Skin epidermis (tissue), 12 donors: ENCODE results near the gene CTSL.
"Not testable (repeated sequence)": the region's sequence is repeated elsewhere in the genome, so short reads cannot be mapped to it uniquely, and the experiment has no call there.

ENCODE experiments used
- H3K27ac ChIP-seq, 21 experiments: fragments of 200-600 bp; sonication (generic) in 11 of 21; one replicate each; pipeline ENCODE4 v1.5.0; 2020; ENCODE audit warnings: mild to moderate bottlenecking in 3 of 21, inconsistent platforms in 2 of 21, moderate library complexity in 2 of 21
- H3K4me3 ChIP-seq, 7 experiments: fragments of 200-600 bp; sonication (generic) in 2 of 7; one replicate each; pipeline ENCODE4 v1.5.0; 2020; ENCODE audit warnings: inconsistent platforms in 2 of 7, mild to moderate bottlenecking in 2 of 7, moderate library complexity in 1 of 7

The CTSL gene

GRCh38 chr9:87749335-87750035 is 23.6 kb downstream of the CTSL start:
- Histone ChIP-seq H3K27ac (no peak overlapping the region), H3K4me3 (no peak overlapping the region)

- Histone ChIP-seq H3K27ac (no peak overlapping the region), H3K4me3 (no peak overlapping the region)
Measured at GRCh38 chr9:87750726-87751125, 24.8 kb downstream of the CTSL start.

- no peak overlapping the region for H3K4me3 ChIP-seq
- no peak overlapping the region for H3K27ac ChIP-seq
Measured at GRCh38 chr9:87751423-87751822, 25.5 kb downstream of the CTSL start.

- H3K27ac ChIP-seq, result no peak overlapping the region
- no peak overlapping the region for H3K4me3 ChIP-seq
Measured at GRCh38 chr9:87751868-87752267, 25.9 kb downstream of the CTSL start.

GRCh38 chr9:87753313-87753712 is 27.4 kb downstream of the CTSL start:
- Histone ChIP-seq H3K4me3 (no peak overlapping the region), H3K27ac (no peak overlapping the region)

GRCh38 chr9:87758330-87758729 is 32.4 kb downstream of the CTSL start:
- H3K4me3 ChIP-seq, result not testable (repeated sequence)
- peak overlapping the region in 1 of 21 experiments; percentile 13 for H3K27ac ChIP-seq

GRCh38 chr9:87759980-87760379 is 34.1 kb downstream of the CTSL start:
- not testable (repeated sequence) for H3K27ac ChIP-seq, H3K4me3 ChIP-seq

- Histone ChIP-seq H3K4me3 (no peak overlapping the region), H3K27ac (no peak overlapping the region)
Measured at GRCh38 chr9:87760529-87760928, 34.6 kb downstream of the CTSL start.

GRCh38 chr9:87763286-87763685 is 37.4 kb downstream of the CTSL start:
- no peak overlapping the region for H3K4me3 ChIP-seq
- H3K27ac ChIP-seq, result no peak overlapping the region

GRCh38 chr9:87765521-87765920 is 39.6 kb downstream of the CTSL start:
- H3K27ac ChIP-seq, result no peak overlapping the region
- no peak overlapping the region for H3K4me3 ChIP-seq

- Histone ChIP-seq H3K27ac (peak overlapping the region in 5 of 21 experiments; percentile 44 to 68 (median 54)), H3K4me3 (no peak overlapping the region)
Measured at GRCh38 chr9:87766697-87767096, 40.8 kb downstream of the CTSL start.

GRCh38 chr9:87770616-87771315 is 44.8 kb downstream of the CTSL start:
- no peak overlapping the region for H3K4me3 ChIP-seq

GRCh38 chr9:87771316-87772006 is 45.5 kb downstream of the CTSL start:
- Histone ChIP-seq H3K27ac (no peak overlapping the region), H3K4me3 (no peak overlapping the region)

More at GRCh38 chr9:87770616-87771315, 44.8 kb downstream of the CTSL start:
- H3K27ac ChIP-seq, result no peak overlapping the region

- Histone ChIP-seq H3K4me3 (no peak overlapping the region), H3K27ac (no peak overlapping the region)
Measured at GRCh38 chr9:87776481-87777379, 50.8 kb downstream of the CTSL start.

GRCh38 chr9:87778996-87779395 is 53.1 kb downstream of the CTSL start:
- H3K27ac ChIP-seq, result no peak overlapping the region
- no peak overlapping the region for H3K4me3 ChIP-seq
